ENCODE data around the gene ANGPTL4.
A peak's percentile ranks its signal among the peaks of the same experiment; 100 is the strongest.

Gene ANGPTL4

GRCh38 chr19:8357007-8357521 is 6.9 kb upstream of the ANGPTL4 start:
- in situ Hi-C loops (cut with HindIII; ENCODE audit: low sequenced_read_pairs), result no loop called here
- no peak overlapping the region for H3K4me3 ChIP-seq (ENCODE audit: low read depth, low read length)
- DNase-seq (ENCODE audit: low read depth), result no peak
- TF ChIP-seq, protein P1, sequence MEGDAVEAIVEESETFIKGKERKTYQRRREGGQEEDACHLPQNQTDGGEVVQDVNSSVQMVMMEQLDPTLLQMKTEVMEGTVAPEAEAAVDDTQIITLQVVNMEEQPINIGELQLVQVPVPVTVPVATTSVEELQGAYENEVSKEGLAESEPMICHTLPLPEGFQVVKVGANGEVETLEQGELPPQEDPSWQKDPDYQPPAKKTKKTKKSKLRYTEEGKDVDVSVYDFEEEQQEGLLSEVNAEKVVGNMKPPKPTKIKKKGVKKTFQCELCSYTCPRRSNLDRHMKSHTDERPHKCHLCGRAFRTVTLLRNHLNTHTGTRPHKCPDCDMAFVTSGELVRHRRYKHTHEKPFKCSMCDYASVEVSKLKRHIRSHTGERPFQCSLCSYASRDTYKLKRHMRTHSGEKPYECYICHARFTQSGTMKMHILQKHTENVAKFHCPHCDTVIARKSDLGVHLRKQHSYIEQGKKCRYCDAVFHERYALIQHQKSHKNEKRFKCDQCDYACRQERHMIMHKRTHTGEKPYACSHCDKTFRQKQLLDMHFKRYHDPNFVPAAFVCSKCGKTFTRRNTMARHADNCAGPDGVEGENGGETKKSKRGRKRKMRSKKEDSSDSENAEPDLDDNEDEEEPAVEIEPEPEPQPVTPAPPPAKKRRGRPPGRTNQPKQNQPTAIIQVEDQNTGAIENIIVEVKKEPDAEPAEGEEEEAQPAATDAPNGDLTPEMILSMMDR (IDR thresholded peaks at IDR 0.05; ENCODE audit: low read depth, low read length, missing control alignments), result no peak

DNA sequence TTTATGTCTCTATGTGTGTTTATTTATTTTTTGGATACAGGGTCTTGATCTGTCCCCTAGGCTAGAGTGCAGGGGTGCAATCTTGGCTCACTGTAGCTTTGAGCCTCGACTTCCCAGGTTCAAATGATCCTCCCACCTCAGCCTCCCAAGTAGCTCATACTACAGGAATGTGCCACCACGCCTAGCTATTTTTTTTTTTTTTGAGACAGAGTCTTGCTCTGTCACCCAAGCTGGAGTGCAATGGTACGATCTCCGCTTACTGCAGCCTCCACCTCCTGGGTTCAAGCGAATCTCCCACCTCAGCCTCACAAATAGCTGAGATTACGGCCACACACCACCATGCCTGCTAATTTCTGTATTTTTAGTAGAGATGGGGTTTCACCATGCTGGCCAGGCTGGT is 5.0 kb upstream of the ANGPTL4 start:
- TF ChIP-seq, protein P1 (IDR thresholded peaks at IDR 0.05; ENCODE audit: low read depth, low read length, missing control alignments), result no peak
- in situ Hi-C loops (cut with HindIII; ENCODE audit: low sequenced_read_pairs), result no loop called here
- H3K4me3 ChIP-seq (ENCODE audit: low read depth, low read length), result no peak overlapping the region
- DNase-seq (ENCODE audit: low read depth), result no peak

DNA sequence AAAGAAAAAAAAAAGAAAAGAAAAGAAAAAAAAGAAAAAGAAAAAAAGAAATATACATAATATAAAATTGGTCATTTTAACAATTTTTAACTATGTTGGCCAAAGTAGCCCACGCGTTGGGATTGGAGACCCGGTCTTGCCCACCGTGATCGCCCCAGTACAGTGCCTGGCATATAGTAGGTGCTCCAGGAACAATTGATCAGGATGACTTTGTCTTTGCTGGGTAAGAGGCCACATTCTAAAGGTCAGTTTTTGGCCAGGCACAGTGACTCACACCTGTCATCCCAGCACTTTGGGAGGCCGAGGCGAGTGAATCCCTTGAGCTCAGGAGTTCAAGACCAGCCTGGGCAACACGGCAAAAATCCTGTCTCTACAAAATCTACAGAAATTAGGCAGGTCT is 3.8 kb upstream of the ANGPTL4 start:
- no peak for DNase-seq (ENCODE audit: low read depth)
- TF ChIP-seq, protein P1 (IDR thresholded peaks at IDR 0.05; ENCODE audit: low read depth, low read length, missing control alignments), result no peak
- no peak overlapping the region for H3K4me3 ChIP-seq (ENCODE audit: low read depth, low read length)
- in situ Hi-C loops (cut with HindIII; ENCODE audit: low sequenced_read_pairs), result no loop called here

DNA sequence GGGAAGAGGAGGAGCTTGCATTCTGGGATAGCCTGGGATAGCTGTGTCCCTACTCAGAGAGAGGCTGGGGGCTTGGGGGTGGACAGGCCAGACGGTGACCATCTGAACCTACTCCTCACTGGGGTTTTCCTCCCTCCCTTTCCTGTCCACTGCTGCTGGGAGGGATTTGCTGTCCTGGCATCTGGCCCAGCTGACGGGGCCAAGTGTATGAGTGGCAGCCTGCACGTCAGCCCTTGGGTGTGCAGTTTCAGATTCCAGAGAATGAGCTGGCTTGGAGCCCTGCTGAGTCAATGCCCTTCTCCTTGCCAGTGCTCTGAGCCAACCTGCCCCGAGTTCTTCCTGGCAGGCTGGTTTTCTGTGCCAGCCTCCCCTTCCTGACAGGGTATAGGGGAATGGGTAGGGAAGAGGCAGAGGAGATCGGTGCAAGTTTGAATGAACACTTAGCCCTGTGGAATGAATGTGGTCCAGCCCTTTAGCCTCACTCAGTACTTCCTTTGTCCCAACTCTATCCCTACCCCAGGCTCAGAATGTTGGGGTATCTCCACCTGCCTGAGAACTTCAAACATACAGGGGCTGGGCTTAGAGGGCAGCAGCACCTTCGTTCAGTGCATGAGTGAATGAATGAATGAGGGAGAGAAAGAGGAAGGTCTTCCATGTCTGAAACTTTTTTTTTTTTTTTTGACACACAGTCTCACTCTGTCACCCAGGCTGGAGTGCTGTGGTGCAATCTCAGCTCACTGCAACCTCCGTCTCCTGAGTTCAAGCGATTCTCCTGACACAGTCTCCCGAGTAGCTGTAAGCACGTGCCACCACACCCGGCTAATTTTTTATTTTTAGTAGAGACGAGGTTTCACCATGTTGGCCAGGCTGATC is 1.8 kb upstream of the ANGPTL4 start:
- in situ Hi-C loops (cut with HindIII; ENCODE audit: low sequenced_read_pairs), result no loop called here
- peak; percentile 85 for DNase-seq (ENCODE audit: low read depth)
- TF ChIP-seq, protein P1 (IDR thresholded peaks at IDR 0.05; ENCODE audit: low read depth, low read length, missing control alignments), result no peak
- H3K4me3 ChIP-seq (ENCODE audit: low read depth, low read length), result no peak overlapping the region

DNA sequence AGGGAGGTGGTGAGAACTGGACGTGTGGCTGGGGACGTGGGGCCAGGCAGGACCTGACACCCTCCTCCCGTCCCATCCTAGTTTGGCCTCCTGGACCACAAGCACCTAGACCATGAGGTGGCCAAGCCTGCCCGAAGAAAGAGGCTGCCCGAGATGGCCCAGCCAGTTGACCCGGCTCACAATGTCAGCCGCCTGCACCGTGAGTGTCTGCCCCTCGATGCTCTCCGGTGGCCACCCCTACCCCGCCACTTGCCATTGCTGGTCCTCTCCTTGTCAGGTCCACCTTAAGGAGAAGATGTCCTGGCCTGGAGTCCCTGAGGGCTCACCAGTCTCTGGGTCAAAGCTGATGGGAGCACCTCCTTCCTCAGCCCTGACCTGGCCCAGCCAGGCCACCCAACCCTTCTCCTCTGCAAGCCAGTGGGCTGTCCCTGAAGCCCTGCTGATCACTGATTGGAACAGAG is 2.2 kb downstream of the ANGPTL4 start:
- in situ Hi-C loops (cut with HindIII; ENCODE audit: low sequenced_read_pairs), result no loop called here
- H3K4me3 ChIP-seq (ENCODE audit: low read depth, low read length), result no peak overlapping the region
- no peak for DNase-seq (ENCODE audit: low read depth)
- TF ChIP-seq, protein P1 (IDR thresholded peaks at IDR 0.05; ENCODE audit: low read depth, low read length, missing control alignments), result no peak

GRCh38 chr19:8366961-8367326 is 3.0 kb downstream of the ANGPTL4 start:
- in situ Hi-C loops (cut with HindIII; ENCODE audit: low sequenced_read_pairs), result no loop called here
- TF ChIP-seq, protein P1 (IDR thresholded peaks at IDR 0.05; ENCODE audit: low read depth, low read length, missing control alignments), result no peak
- DNase-seq (ENCODE audit: low read depth), result no peak
- H3K4me3 ChIP-seq (ENCODE audit: low read depth, low read length), result no peak overlapping the region
